Esophagus squamous epithelium (tissue), 5 donors: ENCODE data around the gene FRK. TPM values are rescaled to one million over a fixed set of nuclear protein-coding genes. Genes with fewer than 3 reads are reported as not detected.

Experiments
- DNase-seq: peaks from one replicate; lab custom pipeline; 2025; lab: John Stamatoyannopoulos, UW
- H3K27ac ChIP-seq, 4 donors: fragments of 200-600 bp; sonication (generic); one replicate each; pipeline ENCODE4 v1.5.1; 2016 to 2019; ENCODE audit warnings: mild to moderate bottlenecking in 1 of 4
- H3K27me3 ChIP-seq, 4 donors: fragments of 200-600 bp; sonication (generic); 1 replicate in 3 of 4; 2 replicates in 1 of 4; pipeline versions ENCODE4 v1.5.1 to v1.6.0; 2017 to 2021; ENCODE audit warnings: antibody characterized with exemption in 1 of 4
- H3K36me3 ChIP-seq, 3 donors: fragments of 200-600 bp; sonication (generic); one replicate each; pipeline ENCODE4 v1.5.1; 2016 to 2019
- H3K4me1 ChIP-seq, 3 donors: fragments of 200-600 bp; sonication (generic); one replicate each; pipeline ENCODE4 v1.5.1; 2017 to 2019
- H3K4me3 ChIP-seq, 4 donors: fragments of 200-600 bp; sonication (generic); 1 replicate in 3 of 4; 2 replicates in 1 of 4; pipeline ENCODE4 v1.5.1; 2016 to 2019; ENCODE audit warnings: mild to moderate bottlenecking in 2 of 4, moderate library complexity in 1 of 4
- H3K9me3 ChIP-seq, 3 donors: fragments of 200-600 bp; sonication (generic); one replicate each; pipeline ENCODE4 v1.5.1; 2016 to 2019
- CTCF ChIP-seq, 6 experiments: fragments of 450-650 bp in 4 of 6; fragments of 200-600 bp in 2 of 6; sonication (generic) in 2 of 6; IDR thresholded peaks; one replicate each; pipeline ENCODE4 v1.5.1; 2016 to 2019; ENCODE audit warnings: antibody characterized with exemption in 6 of 6, mild to moderate bottlenecking in 4 of 6, moderate library complexity in 4 of 6
- POLR2A ChIP-seq, 4 donors: fragments of 450-650 bp; IDR thresholded peaks; one replicate each; pipeline ENCODE4 v1.6.1; 2017; ENCODE audit warnings: antibody characterized with exemption in 4 of 4, mild to moderate bottlenecking in 4 of 4, moderate library complexity in 3 of 4
- WGBS, 2 donors: methylation state at CpG; one replicate each; pipeline ENCODE4 v1.1.5; 2018; 5-methylcytosine and 5-hydroxymethylcytosine counted together
- intact Hi-C: fragments of 100-400 bp; cut with DNase I; formaldehyde crosslinking; loops from one replicate; pipeline ENCODE4 v1.15.0; 2022
- total RNA-seq, 4 donors: library from RNA; depleted of rRNA; stranded (reverse); fragments of >200 nt; gene quantifications; one replicate each; pipeline ENCODE4 v1.1.0, GENCODE V29; 2016
- donor health status: DM: yes; HTN: yes; CAD: no.

FRK gene
- total RNA-seq, 4 donors from 2014 or later: 5.0 to 12.1 (median 10.0) TPM

- DNase-seq: no peak
- WGBS, 2 donors: 30 to 43% methylated on average over 6 of the region's 6 CpGs
- no peak overlapping the region for H3K27ac ChIP-seq
- H3K36me3 ChIP-seq: no peaks in the 10 kb centered on the region
- no peak for TF ChIP-seq CTCF (IDR thresholded peaks at IDR 0.05)
- TF ChIP-seq POLR2A (IDR thresholded peaks at IDR 0.05): no peak
- peaks cover 0 to 30% (median 0%) of the 10 kb centered on the region in 3 donors for H3K4me1 ChIP-seq
- no peaks in the 10 kb centered on the region for H3K9me3 ChIP-seq
- intact Hi-C loops: no loop called here
- H3K4me3 ChIP-seq: peak overlapping the region in 1 of 4 donors; percentile 9
- H3K27me3 ChIP-seq: no peaks in the 10 kb centered on the region
These were observed 52.0 kb downstream of the FRK start for GRCh38 chr6:116008470-116009243.

DNA sequence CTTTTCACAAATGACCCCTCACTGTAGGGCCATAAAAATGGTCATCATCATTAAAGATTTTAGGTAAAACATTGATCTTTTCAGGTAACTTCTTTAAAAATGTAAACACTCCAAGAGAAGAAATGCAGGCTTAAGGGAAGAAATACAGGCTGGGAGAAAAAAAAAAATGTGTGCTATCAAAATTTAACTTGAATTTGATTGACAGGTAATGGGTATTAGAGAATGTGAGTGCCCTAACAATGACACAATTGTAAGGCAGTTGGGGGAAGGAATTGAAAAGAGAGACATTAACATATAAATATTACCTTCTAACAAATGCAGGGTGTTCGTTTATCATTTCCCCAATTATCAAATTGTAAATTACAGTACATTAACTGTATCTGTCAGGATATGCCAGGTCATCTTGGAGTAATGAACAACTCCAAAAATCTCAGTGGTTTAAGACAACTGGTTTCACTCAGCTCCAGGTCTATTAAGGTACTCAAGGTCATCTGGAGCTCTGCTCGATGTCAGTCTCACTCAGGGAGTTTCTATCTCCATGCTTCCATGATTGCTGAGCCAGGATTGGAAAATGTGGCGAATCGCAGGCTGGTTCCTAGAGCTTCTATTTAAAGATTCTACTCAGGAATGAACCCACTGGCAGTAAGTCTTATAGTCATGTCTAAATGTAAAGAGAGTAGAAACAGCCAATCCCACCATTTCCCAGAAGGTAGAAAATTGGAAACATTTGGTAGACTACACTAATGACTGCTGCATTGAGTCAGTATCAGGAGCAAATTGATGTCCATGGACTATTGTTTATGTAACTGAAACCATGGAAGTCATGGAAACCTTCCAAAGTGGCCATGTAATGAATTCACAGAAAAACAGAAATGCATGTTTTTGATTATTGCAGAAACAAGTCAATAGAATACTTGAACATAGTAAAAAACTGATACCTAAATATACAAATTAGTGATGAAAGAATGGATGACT lies 55.6 kb downstream of the FRK start:
- Histone ChIP-seq H3K4me3 (no peak overlapping the region), H3K36me3 (peaks cover 0 to 23% (median 6%) of the 10 kb centered on the region in 3 donors), H3K27ac (no peak overlapping the region), H3K27me3 (no peaks in the 10 kb centered on the region), H3K9me3 (no peaks in the 10 kb centered on the region), H3K4me1 (peaks cover 0 to 10% (median 0%) of the 10 kb centered on the region in 3 donors)
- 88 to 91% methylated on average over 4 of the region's 4 CpGs for WGBS, 2 donors
- intact Hi-C loops: no loop called here
- DNase-seq: no peak
- TF ChIP-seq CTCF (IDR thresholded peaks at IDR 0.05) (no peak), POLR2A (IDR thresholded peaks at IDR 0.05) (no peak)

DNA sequence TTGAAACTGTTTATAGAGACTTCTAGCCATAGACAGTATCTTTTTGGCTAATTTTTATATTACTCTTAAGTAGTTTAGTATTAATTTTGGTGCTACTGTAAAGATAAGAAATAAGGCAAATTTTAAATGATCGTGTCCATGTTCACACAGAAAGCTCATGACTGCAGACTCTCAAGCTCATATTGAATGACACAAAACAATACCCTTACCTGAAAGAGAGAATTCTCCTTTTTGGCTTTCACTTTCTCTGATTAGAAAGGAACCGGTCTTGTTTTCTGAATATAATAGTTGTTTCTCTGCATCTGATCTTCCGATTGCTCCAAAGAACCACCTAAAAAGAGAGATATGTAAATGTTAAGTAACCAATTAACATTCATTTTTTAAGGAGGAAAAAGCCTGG lies 57.0 kb downstream of the FRK start:
- TF ChIP-seq CTCF (IDR thresholded peaks at IDR 0.05) (no peak), POLR2A (IDR thresholded peaks at IDR 0.05) (no peak)
- Histone ChIP-seq H3K36me3 (peaks cover 0 to 23% (median 6%) of the 10 kb centered on the region in 3 donors), H3K27me3 (no peaks in the 10 kb centered on the region), H3K4me3 (no peak overlapping the region), H3K9me3 (no peaks in the 10 kb centered on the region), H3K4me1 (peaks cover 0 to 4% (median 0%) of the 10 kb centered on the region in 3 donors), H3K27ac (no peak overlapping the region)
- intact Hi-C loops: no loop called here
- no peak for DNase-seq
- 68 to 86% methylated on average over 3 of the region's 3 CpGs for WGBS, 2 donors

DNA sequence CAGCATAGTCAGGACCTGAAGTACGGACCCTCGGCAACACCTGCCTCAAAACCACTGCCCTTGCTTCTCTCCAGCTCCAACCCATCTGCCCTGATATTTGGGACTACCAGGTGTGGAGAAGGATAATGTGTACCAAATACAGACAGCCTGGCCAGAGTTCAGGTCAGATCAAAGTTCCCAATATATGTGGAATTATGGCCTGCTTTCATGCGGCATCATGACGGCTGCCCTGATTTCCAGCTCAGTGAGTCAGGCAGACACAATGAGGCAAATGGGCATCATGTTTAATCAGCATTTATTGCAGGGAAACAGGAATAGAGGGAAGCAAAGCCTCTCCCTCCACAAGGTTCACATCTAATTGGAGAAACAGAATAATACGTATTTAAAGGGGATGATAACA lies 57.9 kb downstream of the FRK start:
- TF ChIP-seq POLR2A (IDR thresholded peaks at IDR 0.05) (no peak), CTCF (IDR thresholded peaks at IDR 0.05) (no peak)
- no peak for DNase-seq
- Histone ChIP-seq H3K27ac (no peak overlapping the region), H3K9me3 (no peaks in the 10 kb centered on the region), H3K4me3 (no peak overlapping the region), H3K36me3 (peaks cover 0 to 23% (median 6%) of the 10 kb centered on the region in 3 donors), H3K27me3 (no peaks in the 10 kb centered on the region), H3K4me1 (no peaks in the 10 kb centered on the region)
- 93 to 96% methylated on average over 5 of the region's 5 CpGs for whole genome bisulfite sequencing, 2 donors
- intact Hi-C loops: no loop called here
